Lower leg skin (tissue), 3 donors: ENCODE results near the gene LY6G6C.

Experiments
- POLR2A ChIP-seq, 2 donors: fragments of 450-650 bp; IDR thresholded peaks; one replicate each; pipeline ENCODE4 v1.6.1; 2016 to 2017; ENCODE audit warnings: antibody characterized with exemption in 2 of 2, mild to moderate bottlenecking in 1 of 2, moderate library complexity in 1 of 2
- TF ChIP-seq, protein P1 (sequence below), 3 donors: fragments of 450-650 bp; IDR thresholded peaks; one replicate each; pipeline ENCODE4 v1.5.1; 2016; ENCODE audit warnings: antibody characterized with exemption in 3 of 3, mild to moderate bottlenecking in 3 of 3, moderate library complexity in 2 of 3

DNA sequence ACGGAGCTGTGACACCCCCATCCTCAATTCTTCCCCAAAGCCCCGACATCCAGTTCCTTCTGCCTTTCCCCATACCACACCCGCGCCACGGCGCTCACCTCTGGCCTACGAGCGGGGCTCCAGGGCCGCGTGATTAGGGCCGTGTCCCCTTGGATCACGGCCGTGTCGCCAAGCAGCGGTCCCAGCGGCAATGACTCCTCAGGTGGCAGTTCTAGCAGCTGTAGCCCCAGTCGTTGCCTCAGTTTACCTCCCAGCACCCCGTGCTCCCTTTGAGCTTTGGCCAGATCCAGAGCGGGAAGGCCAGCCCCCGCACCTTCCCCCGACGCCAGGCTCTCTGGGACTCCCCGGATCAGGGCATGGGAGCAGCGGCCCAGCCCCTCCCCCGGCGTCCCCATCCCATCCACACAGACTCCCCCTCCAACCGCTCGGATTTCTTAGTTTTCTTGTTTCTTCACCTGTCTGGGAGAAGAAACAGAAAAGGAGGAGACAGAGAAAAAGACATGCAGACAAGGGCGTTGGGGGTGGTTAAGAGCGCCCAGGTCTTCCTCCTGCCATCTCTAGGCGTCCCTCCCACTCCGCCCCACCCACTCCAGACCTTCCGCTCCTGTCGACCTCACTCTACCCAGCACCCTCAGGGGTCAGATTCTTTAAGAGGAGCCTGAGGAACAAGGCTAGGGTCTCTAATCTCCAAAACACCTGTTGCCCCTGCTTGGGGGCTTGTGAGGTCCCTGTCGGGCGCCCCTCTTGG is 7.4 kb upstream of the LY6G6C start, which contains the start of gene DDAH2:
- TF ChIP-seq, protein P1, sequence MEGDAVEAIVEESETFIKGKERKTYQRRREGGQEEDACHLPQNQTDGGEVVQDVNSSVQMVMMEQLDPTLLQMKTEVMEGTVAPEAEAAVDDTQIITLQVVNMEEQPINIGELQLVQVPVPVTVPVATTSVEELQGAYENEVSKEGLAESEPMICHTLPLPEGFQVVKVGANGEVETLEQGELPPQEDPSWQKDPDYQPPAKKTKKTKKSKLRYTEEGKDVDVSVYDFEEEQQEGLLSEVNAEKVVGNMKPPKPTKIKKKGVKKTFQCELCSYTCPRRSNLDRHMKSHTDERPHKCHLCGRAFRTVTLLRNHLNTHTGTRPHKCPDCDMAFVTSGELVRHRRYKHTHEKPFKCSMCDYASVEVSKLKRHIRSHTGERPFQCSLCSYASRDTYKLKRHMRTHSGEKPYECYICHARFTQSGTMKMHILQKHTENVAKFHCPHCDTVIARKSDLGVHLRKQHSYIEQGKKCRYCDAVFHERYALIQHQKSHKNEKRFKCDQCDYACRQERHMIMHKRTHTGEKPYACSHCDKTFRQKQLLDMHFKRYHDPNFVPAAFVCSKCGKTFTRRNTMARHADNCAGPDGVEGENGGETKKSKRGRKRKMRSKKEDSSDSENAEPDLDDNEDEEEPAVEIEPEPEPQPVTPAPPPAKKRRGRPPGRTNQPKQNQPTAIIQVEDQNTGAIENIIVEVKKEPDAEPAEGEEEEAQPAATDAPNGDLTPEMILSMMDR (IDR thresholded peaks at IDR 0.05) = no peak
- no peak for TF ChIP-seq POLR2A (IDR thresholded peaks at IDR 0.05)
